ENCODE results near the gene NSMCE1.
"Not testable (repeated sequence)": the region's sequence is repeated elsewhere in the genome, so short reads cannot be mapped to it uniquely, and the experiment has no call there.

The NSMCE1 gene

DNA sequence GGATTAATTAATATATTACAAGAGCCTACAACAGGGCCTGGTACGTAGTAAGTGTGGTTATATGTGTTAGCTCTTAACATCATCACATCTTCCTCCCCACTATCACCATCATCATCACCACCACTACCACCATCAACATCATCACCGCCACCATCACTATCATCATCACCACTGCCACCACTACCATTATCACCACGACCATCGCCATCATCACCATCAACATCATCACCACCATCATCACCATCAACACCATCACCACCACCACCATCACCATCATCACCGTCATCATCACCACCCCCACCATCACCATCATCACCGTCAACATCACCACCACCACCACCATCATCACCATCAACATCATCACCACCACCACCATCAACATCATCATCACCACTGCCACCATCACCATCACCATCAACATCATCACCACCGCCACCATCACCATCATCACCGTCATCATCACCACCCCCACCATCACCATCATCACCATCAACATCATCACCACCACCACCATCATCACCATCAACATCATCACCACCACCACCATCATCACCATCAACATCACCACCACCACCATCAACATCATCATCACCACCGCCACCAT lies 37.4 kb upstream of the NSMCE1 start:
- peaks cover 20% of the 10 kb centered on the region in 2 donors for H3K9me3 Mint-ChIP-seq
- ATAC-seq (no peak), DNase-seq (no peak)
- peaks cover 16% of the 10 kb centered on the region for H3K4me1 Mint-ChIP-seq
- no peak overlapping the region for H3K4me3 Mint-ChIP-seq
- no peak overlapping the region for H3K27ac Mint-ChIP-seq
- peaks cover 6% of the 10 kb centered on the region for H3K27me3 Mint-ChIP-seq

DNA sequence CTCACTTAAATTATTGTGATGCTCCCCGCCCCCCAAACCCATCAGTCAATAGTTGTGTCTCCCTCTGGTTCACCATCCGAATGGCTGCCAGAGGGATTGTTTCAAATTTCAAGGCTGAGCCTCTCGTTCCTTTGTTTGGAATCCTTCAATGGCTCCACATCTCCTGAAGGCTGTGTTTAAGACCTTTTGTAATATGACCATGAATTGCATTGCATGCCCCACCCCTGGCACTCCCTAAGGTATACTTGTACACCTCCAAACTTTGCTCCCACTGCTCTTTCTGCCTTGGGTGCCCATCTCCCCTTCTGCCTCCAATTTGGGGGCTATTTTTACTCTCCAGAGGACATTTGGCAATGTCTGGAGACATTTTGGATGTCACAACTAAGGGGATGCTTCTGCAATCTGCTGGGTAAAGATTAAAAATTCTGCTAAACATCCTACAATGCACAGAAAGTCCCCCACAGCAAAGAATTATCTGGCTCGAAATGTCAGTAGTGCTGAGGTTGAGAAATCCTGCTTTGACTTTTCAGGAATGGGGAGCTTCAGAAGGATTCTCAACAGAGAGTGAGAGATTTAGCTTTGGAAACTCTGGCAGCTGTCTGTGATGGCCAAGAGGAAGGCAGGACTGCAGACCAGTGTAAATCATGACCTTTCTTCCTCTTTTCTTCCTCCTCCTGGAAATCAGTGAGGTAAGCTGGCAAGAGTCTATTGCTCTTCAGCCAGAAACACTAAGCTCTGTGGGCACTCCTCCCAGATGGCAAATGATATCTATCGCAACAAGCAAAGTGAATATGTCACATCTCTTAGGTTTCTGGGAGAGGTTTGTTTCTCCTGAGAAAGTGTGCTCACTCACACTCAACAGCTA lies 36.5 kb upstream of the NSMCE1 start:
- no peak overlapping the region for H3K4me3 Mint-ChIP-seq
- H3K27me3 Mint-ChIP-seq: peaks cover 6% of the 10 kb centered on the region
- no peak for DNase-seq
- no peak for ATAC-seq
- H3K9me3 Mint-ChIP-seq: peaks cover 20% of the 10 kb centered on the region in 2 donors
- H3K4me1 Mint-ChIP-seq: peaks cover 13% of the 10 kb centered on the region
- no peak overlapping the region for H3K27ac Mint-ChIP-seq

DNA sequence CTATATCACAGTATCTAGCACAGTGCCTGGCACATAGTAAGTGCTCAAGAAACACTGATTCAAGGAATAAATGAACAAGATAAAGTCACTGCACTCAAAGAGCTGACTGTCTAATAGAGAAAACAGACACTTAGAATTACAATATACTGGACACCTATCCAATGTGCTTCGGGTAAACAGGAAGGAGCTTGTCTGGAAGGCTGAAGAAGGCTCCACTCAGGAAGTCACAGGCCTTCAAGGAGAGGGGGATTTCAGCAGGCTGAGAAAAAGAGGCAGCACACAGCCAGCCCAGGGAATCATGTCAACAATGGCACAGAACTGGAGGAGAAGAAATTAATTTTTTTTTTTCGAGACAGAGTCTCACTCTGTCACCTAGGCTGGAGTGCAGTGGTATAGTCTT lies 35.5 kb upstream of the NSMCE1 start:
- ATAC-seq (no peak), DNase-seq (no peak)
- H3K9me3 Mint-ChIP-seq: peaks cover 16% of the 10 kb centered on the region in 2 donors
- no peak overlapping the region for H3K27ac Mint-ChIP-seq
- H3K4me3 Mint-ChIP-seq: no peak overlapping the region
- peaks cover 13% of the 10 kb centered on the region for H3K4me1 Mint-ChIP-seq
- peaks cover 6% of the 10 kb centered on the region for H3K27me3 Mint-ChIP-seq

DNA sequence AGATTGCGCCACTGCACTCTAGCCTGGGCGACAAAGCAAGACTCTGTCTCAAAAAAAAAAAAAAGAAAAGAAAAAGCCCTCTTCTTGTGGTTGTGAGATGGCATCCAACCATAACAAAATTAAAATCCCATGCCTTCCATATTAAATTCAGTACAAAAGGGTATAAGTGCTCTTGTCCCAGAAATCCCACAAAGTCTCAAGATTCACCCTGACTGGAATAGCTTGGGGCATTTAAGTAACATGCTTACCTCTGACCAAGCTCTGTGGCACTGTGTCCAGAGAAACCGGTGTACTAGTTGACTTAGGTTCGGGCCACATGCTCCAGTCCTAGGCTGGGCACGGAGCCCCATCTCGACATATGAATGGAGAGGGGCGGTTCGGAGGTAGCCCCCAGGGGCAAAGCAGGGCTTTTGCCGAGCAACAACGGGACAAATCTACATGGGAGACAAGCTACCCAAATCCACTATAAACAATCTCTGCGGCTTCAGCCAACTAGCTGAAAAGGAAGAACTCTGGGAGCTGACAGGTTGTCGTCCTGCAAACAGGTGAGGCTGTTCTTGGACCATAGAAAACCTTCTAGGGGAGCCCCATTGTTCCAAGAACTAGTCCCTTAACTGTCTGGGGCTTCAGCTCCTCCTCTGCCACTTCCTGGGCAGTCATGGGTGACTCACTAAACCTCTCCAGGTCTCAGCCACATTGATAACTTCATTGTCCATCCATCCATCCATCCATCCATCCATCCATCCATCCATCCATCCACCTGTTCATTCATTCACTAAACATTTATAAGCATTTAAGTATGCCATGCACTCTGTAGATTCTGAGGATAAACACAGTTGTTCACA lies 34.9 kb upstream of the NSMCE1 start:
- ATAC-seq: no peak
- DNase-seq: no peak
- Mint-ChIP-seq H3K27me3 (peaks cover 6% of the 10 kb centered on the region), H3K4me3 (no peak overlapping the region), H3K27ac (no peak overlapping the region), H3K4me1 (peaks cover 13% of the 10 kb centered on the region), H3K9me3 (peaks cover 13 to 14% of the 10 kb centered on the region in 2 donors)

DNA sequence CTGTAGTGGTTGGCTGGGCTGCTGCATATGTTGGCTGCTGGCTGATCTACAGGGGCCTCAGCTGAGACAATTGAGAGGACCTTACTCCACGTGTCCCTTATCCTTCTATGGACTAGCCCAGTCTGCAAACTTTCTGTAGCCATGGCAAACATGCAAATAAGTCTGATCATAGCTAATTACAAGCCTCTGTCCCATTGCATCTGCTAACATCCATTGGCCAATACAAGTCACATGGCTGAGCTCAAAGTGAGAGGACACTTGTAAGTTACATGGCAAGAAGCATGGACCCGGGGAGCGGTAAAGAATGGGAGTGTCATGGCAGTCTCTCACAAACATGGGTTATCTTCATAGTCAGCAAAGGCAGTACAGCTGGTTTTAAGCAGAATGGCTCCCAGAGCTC lies 33.6 kb upstream of the NSMCE1 start:
- ATAC-seq: no peak
- H3K4me3 Mint-ChIP-seq: no peak overlapping the region
- peaks cover 13% of the 10 kb centered on the region for H3K4me1 Mint-ChIP-seq
- DNase-seq: no peak
- peaks cover 6% of the 10 kb centered on the region for H3K27me3 Mint-ChIP-seq
- no peak overlapping the region for H3K27ac Mint-ChIP-seq
- peaks cover 13 to 14% of the 10 kb centered on the region in 2 donors for H3K9me3 Mint-ChIP-seq

DNA sequence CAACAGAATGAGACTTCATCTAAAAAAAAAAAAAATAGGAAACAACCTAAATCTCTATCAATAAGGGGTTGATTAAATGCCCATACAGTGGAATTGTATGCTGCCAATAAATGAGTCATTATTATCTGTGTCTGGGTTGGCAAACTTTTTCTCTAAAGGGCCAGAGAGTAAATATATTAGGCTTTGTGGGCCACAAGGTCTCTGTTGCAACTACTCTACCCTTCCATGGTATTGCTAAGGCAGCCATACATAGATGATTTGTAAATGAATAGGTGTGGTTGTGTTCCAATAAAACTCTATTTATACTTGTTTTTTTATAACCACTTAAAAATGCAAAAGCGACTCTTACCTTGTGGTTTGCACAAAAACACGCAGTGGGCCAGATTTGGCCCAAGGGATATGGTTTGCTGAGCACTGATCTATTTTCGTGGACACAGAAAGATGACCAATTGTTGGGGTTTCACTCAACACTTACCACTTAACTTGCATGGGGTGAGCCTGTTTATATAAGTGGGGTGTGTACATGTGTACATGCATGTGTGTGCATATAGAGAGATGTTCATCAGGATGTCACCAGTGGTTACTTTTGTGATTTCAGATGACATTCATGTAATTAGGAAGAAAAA lies 32.8 kb upstream of the NSMCE1 start:
- Mint-ChIP-seq H3K4me3 (no peak overlapping the region), H3K27me3 (peaks cover 6% of the 10 kb centered on the region), H3K27ac (no peak overlapping the region), H3K9me3 (peaks cover 8 to 9% of the 10 kb centered on the region in 2 donors), H3K4me1 (peaks cover 13% of the 10 kb centered on the region)
- DNase-seq: no peak
- no peak for ATAC-seq

DNA sequence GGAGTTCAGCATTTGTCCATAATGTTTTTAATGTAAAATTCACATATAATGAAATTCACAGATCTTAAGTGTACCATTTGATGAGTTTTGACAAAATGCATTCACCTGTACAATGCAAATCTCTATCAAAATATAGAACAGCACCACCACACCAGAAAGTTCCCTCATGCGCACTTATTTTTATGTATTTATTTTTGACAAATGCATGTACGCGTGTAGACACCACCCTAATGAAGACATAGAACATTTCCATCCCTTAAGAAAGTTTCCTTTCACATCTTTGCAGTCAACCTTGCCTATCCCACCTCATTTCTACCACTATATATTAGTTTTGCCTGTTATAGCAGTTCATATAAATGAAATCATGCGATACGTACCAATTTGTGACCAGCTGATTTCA lies 29.6 kb upstream of the NSMCE1 start:
- DNase-seq: no peak
- no peaks in the 10 kb centered on the region for H3K27me3 Mint-ChIP-seq
- no peak overlapping the region for H3K27ac Mint-ChIP-seq
- ATAC-seq: no peak
- no peaks in the 10 kb centered on the region for H3K4me1 Mint-ChIP-seq
- no peak overlapping the region for H3K4me3 Mint-ChIP-seq
- no peaks in the 10 kb centered on the region for H3K9me3 Mint-ChIP-seq

DNA sequence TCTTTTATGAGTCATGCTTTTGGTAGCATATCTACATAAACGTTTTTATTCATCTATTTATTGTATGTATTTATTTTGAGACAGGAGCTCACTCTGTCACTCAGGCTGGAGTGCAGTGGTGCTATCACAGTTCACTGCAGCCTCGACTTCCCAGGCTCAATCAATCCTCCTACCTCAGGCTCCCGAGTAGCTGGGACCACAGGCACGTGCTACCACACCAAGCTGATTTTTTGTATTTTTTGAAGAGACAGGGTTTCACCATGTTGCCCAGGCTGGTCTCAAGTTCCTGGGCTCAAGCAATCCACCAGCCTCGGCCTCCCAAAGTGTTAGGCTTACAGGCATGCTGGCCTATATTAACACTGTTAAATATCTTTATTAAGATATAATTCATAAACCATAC lies 24.8 kb upstream of the NSMCE1 start:
- Mint-ChIP-seq H3K27ac (no peak overlapping the region), H3K9me3 (no peaks in the 10 kb centered on the region), H3K4me3 (no peak overlapping the region), H3K4me1 (peaks cover 26% of the 10 kb centered on the region), H3K27me3 (no peaks in the 10 kb centered on the region)
- DNase-seq: no peak
- ATAC-seq: no peak

DNA sequence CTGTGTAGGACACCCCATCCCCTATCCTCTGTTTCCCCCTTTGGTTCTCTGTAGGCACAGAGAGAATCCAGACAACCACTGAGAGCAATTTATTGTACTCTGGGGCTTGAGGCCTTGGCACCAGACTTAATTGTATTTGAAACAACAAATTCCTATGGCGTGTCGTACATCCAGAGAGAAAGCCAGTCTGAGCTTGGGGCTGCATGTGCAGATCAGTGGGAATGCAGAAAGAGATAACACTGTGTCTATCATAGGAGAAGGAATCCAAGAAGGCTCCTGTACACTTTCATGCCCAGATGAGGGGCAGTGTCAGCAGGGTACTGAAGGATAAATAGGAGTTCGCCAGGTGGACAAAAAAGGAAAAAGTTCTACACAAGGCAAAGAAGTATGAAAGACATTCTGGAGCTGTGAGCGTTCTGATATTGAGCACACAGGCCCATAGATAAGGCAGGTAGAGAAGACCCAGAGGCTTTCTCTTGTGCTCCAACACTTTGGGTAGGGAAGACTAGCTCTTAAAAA lies 23.2 kb upstream of the NSMCE1 start:
- Mint-ChIP-seq H3K9me3 (peaks cover 5 to 8% of the 10 kb centered on the region in 2 donors), H3K4me1 (peaks cover 32% of the 10 kb centered on the region), H3K27me3 (no peaks in the 10 kb centered on the region), H3K27ac (no peak overlapping the region), H3K4me3 (no peak overlapping the region)
- DNase-seq (no peak), ATAC-seq (no peak)

DNA sequence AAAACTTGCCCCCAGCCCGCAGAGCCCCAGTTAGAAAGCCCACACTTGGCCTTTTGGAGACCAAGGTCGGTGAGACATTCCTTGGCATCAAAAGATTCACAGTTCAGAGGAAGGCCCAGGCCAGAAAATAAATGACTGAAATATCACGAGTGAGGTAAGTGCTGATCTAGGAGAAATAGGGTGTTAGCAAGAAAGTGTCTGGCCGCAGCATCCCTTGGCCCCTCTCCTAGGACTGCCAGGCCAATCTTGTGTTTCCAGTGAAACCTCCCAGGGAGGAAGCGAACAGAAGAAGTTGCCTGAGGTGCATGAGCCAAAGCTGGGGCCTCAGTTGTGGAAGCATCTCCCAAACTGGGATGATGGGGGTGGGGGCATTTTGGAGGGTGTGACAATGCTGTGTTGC lies 22.5 kb upstream of the NSMCE1 start:
- ATAC-seq (no peak), DNase-seq (no peak)
- no peak overlapping the region for H3K27ac Mint-ChIP-seq
- H3K27me3 Mint-ChIP-seq: no peaks in the 10 kb centered on the region
- no peak overlapping the region for H3K4me3 Mint-ChIP-seq
- peaks cover 5 to 8% of the 10 kb centered on the region in 2 donors for H3K9me3 Mint-ChIP-seq
- H3K4me1 Mint-ChIP-seq: peaks cover 37% of the 10 kb centered on the region

DNA sequence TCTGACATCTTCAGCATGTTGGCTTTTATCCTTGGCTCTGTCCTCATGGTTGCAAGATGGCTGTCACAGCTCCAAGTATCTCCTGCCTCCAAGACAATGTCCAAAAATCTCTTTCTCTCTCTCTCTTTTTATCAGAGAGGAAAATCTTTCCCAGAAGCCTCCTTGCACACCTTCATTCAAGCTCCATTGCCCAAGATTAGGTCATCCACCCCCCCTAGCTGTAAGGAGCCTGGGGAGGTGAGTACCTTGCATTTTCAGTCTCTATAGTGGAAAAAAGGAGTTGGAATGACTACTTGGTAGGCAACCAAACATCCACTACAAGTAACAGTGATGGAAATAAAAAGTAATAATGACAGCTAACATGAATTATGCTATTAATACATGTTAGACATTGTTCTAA lies 22.0 kb upstream of the NSMCE1 start:
- Mint-ChIP-seq H3K27ac (no peak overlapping the region), H3K27me3 (no peaks in the 10 kb centered on the region), H3K9me3 (peaks cover 5 to 8% of the 10 kb centered on the region in 2 donors), H3K4me1 (peaks cover 42% of the 10 kb centered on the region), H3K4me3 (no peak overlapping the region)
- ATAC-seq: no peak
- DNase-seq: no peak

DNA sequence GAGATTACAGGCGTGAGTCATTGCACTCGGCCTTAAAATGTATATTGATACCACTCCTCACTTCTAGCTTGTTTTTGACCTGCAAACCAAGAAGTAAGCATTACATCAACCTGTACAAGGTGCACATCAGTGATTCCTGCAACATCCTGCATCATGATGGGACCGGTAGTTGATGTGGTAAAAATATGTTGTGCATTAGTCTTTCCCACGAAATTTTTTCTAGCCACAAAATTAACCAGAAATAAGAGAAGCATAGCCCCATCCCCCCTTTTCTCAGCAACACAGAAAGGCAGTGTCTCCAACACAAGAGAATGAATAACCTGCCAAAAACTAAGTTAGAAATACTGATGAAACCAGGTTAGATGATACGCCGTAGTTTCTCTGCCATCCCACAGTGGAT lies 21.1 kb upstream of the NSMCE1 start:
- no peak for ATAC-seq
- peaks cover 51% of the 10 kb centered on the region for H3K4me1 Mint-ChIP-seq
- no peaks in the 10 kb centered on the region for H3K27me3 Mint-ChIP-seq
- no peak overlapping the region for H3K27ac Mint-ChIP-seq
- H3K4me3 Mint-ChIP-seq: no peak overlapping the region
- no peak for DNase-seq
- peaks cover 5 to 8% of the 10 kb centered on the region in 2 donors for H3K9me3 Mint-ChIP-seq

DNA sequence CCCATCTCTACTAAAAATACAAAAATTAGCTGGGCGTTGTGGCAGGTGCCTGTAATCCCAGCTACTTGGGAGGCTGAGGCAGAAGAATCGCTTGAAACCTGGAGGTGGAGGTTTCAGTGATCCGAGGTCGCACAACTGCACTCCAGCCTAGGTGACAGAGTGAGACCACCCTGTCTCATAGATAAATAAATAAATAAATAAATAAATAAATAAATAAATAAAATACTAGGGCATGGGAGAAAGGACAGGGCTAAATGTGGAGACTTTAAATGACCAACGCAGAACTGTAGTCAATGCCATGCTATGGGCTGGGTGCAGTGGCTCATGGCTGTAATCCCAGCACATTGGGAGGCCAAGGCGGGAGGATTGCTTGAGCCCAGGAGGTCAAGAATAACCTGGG lies 19.7 kb upstream of the NSMCE1 start:
- H3K27ac Mint-ChIP-seq, H3K4me3 Mint-ChIP-seq, ATAC-seq, DNase-seq, H3K9me3 Mint-ChIP-seq, H3K27me3 Mint-ChIP-seq: not testable (repeated sequence)
- peaks cover 65% of the 10 kb centered on the region for H3K4me1 Mint-ChIP-seq

DNA sequence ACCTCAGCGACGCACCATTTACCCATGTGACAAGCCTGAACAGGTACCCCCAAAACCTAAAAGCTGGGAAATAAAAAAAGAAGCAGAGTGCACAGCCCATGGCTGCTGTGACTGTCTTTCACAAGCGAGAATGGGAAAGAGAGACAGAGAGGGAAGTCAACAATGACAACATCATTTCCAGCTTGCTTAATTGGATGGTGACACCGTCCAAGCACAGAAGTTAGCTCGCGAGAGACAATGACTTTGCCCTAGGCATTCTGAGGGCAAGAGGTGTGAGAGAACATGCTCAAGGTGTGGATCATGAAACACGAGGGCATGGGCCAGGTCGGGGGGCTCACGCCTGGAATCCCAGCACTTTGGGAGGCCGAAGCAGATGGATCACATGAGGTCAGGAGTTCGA lies 19.3 kb upstream of the NSMCE1 start:
- Mint-ChIP-seq H3K9me3 (peaks cover 5 to 8% of the 10 kb centered on the region in 2 donors), H3K4me1 (peaks cover 69% of the 10 kb centered on the region)

DNA sequence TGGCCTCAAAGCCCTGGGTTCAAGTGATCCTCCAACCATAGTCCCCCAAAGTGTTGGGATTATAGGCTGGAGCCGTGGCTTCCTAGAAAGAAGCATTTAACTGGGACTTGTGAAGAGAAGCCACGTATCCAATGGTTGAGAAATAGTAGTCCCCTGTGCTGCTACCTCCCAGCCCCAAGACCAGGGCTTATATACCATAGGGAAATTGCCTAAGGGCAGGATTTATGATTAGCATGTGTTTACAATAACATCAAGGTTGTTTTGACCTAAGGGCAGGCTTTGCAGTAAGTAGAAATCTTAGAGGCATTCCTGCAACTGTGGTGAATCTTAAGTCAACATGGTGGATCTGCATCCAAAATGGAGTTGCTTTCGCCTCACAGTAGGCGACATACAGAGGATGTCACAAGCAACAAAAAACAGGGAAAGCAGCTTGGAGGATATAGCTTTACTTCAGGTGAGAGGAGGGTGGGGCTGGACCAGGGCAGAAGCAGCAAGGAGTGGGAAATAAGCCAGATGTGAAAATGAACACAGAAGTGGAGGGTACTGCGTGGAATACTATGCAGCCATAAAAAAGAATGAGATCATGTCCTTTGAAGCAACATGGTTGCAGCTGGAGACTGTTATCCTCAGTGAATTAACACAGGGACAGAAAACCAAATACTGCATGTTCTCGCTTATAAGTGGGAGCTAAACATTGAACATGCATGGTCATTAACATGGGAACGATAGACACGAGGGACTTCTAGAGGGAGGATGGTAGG lies 18.7 kb upstream of the NSMCE1 start:
- no peak for DNase-seq
- Mint-ChIP-seq H3K9me3 (peaks cover 5 to 8% of the 10 kb centered on the region in 2 donors), H3K4me3 (no peak overlapping the region), H3K27me3 (no peaks in the 10 kb centered on the region), H3K27ac (no peak overlapping the region), H3K4me1 (peaks cover 76% of the 10 kb centered on the region)
- no peak for ATAC-seq

More for the DNA sequence above, 19.3 kb upstream of the NSMCE1 start:
- ATAC-seq (no peak), DNase-seq (no peak)
- Mint-ChIP-seq H3K27ac (no peak overlapping the region), H3K27me3 (no peaks in the 10 kb centered on the region), H3K4me3 (no peak overlapping the region)
